Esophagus muscularis mucosa (tissue), 3 donors: ENCODE results near the gene PTPRD.

Source experiments
- POLR2A ChIP-seq: fragments of 450-650 bp; IDR thresholded peaks from one replicate; pipeline ENCODE4 v1.6.1; 2017; ENCODE audit warnings: antibody characterized with exemption, moderate library complexity, mild to moderate bottlenecking, low read depth
- POLR2AphosphoS5 ChIP-seq, 2 donors: sonication (generic); formaldehyde crosslinking; IDR thresholded peaks; one replicate each; pipeline ENCODE4 v1.6.1; 2017; ENCODE audit warnings: antibody characterized with exemption in 2 of 2
- TF ChIP-seq, protein P1 (sequence below), 3 experiments: fragments of 200-600 bp in 2 of 3; fragments of 450-650 bp in 1 of 3; sonication (generic) in 2 of 3; IDR thresholded peaks; one replicate each; pipeline ENCODE4 v1.5.1; 2017 to 2019; ENCODE audit warnings: antibody characterized with exemption in 3 of 3, mild to moderate bottlenecking in 2 of 3, moderate library complexity in 1 of 3

- TF ChIP-seq POLR2A: no peak
- TF ChIP-seq, protein P1, sequence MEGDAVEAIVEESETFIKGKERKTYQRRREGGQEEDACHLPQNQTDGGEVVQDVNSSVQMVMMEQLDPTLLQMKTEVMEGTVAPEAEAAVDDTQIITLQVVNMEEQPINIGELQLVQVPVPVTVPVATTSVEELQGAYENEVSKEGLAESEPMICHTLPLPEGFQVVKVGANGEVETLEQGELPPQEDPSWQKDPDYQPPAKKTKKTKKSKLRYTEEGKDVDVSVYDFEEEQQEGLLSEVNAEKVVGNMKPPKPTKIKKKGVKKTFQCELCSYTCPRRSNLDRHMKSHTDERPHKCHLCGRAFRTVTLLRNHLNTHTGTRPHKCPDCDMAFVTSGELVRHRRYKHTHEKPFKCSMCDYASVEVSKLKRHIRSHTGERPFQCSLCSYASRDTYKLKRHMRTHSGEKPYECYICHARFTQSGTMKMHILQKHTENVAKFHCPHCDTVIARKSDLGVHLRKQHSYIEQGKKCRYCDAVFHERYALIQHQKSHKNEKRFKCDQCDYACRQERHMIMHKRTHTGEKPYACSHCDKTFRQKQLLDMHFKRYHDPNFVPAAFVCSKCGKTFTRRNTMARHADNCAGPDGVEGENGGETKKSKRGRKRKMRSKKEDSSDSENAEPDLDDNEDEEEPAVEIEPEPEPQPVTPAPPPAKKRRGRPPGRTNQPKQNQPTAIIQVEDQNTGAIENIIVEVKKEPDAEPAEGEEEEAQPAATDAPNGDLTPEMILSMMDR (IDR thresholded peaks at IDR 0.05): no peak
- no peak for TF ChIP-seq POLR2AphosphoS5 (IDR thresholded peaks at IDR 0.05)
Measured at GRCh38 chr9:9963841-9964240, 649.0 kb downstream of the PTPRD start.
